H1 (cell line): ENCODE measurements around the gene NAPG. TPM values are rescaled to one million over a fixed set of nuclear protein-coding genes. Genes with fewer than 3 reads are reported as not detected.

ENCODE experiments used
- CTCF ChIA-PET: fragments of 300-600 bp; sonication (Branson Sonifier 250); formaldehyde crosslinking; loops from one replicate; lab custom pipeline; 2021; ENCODE audit not compliant: partially characterized antibody; lab: Charles Lee
- POLR2A ChIA-PET: fragments of 300-600 bp; sonication (Branson Sonifier 250); formaldehyde crosslinking; loops from one replicate; lab custom pipeline; 2021; ENCODE audit warnings: inconsistent platforms; ENCODE audit not compliant: partially characterized antibody; lab: Charles Lee
- DNase-seq, 2 experiments: peaks; one replicate each; pipeline versions ENCODE4 v3.0.0 to v3.0.0-alpha.2; 2010 to 2022; ENCODE audit warnings: low spot score in 2 of 2, low read depth in 1 of 2, mixed read lengths in 1 of 2
- FAIRE-seq: peaks from 2 replicates; lab custom pipeline; 2011; peaks lifted over from hg19 to GRCh38; lab: Jason Lieb, UNC
- H2AFZ ChIP-seq: 2 replicates; pipeline ENCODE4 v1.8.1; 2012; ENCODE audit warnings: low read length, inconsistent platforms
- H2AK5ac ChIP-seq: 2 replicates; pipeline ENCODE4 v1.6.1; 2013; ENCODE audit warnings: low read depth, low read length
- H2BK120ac ChIP-seq: replicated peaks from 2 replicates; pipeline ENCODE3; 2013; ENCODE audit warnings: low read depth, low read length, inconsistent platforms
- H2BK12ac ChIP-seq: 2 replicates; pipeline ENCODE4 v1.6.1; 2013; ENCODE audit warnings: low read depth, low read length
- H2BK15ac ChIP-seq: 2 replicates; pipeline ENCODE4 v1.6.1; 2013; ENCODE audit warnings: low read length
- H2BK20ac ChIP-seq: 2 replicates; pipeline ENCODE4 v1.6.1; 2013; ENCODE audit warnings: low read length
- H2BK5ac ChIP-seq: 2 replicates; pipeline ENCODE4 v1.6.1; 2013; ENCODE audit warnings: low read depth, low read length
- H3K14ac ChIP-seq: 2 replicates; pipeline ENCODE4 v1.6.1; 2013; ENCODE audit warnings: inconsistent platforms; ENCODE audit not compliant: insufficient read length
- H3K18ac ChIP-seq: 2 replicates; pipeline ENCODE4 v1.6.1; 2013; ENCODE audit warnings: low read length; ENCODE audit errors: extremely low read depth
- H3K23ac ChIP-seq: 2 replicates; pipeline ENCODE4 v1.6.1; 2013; ENCODE audit warnings: inconsistent platforms; ENCODE audit not compliant: insufficient read length
- H3K23me2 ChIP-seq: 2 replicates; pipeline ENCODE4 v1.6.1; 2013; ENCODE audit warnings: low read depth, low read length
- H3K27ac ChIP-seq: 2 replicates; pipeline ENCODE4 v1.6.1; 2011; ENCODE audit warnings: low read depth, low read length, inconsistent platforms
- H3K27me3 ChIP-seq, 4 experiments: replicated peaks in 1 of 4; 1 replicate in 1 of 4; 2 replicates in 3 of 4; pipeline versions ENCODE4 v1.6.1 to v1.8.1; 2011 to 2013; ENCODE audit warnings: low read length in 3 of 4, mild to moderate bottlenecking in 3 of 4, inconsistent platforms in 2 of 4, mixed read lengths in 2 of 4, moderate library complexity in 1 of 4; ENCODE audit not compliant: control insufficient read depth in 3 of 4, insufficient read depth in 3 of 4; ENCODE audit errors: extremely low read depth in 1 of 4
- H3K36me3 ChIP-seq, 4 experiments: 2 replicates each; pipeline versions ENCODE4 v1.6.1 to v1.8.1; 2011 to 2013; ENCODE audit warnings: mild to moderate bottlenecking in 4 of 4, low read length in 3 of 4, moderate library complexity in 2 of 4, control low read depth in 1 of 4, inconsistent platforms in 1 of 4; ENCODE audit not compliant: insufficient read depth in 4 of 4, control insufficient read depth in 2 of 4
- H3K4ac ChIP-seq: replicated peaks from 2 replicates; pipeline ENCODE3; 2013; ENCODE audit warnings: low read length, low read depth, mixed read lengths, inconsistent platforms; ENCODE audit not compliant: insufficient read length
- H3K4me1 ChIP-seq, 4 experiments: replicated peaks in 1 of 4; 1 replicate in 1 of 4; 2 replicates in 3 of 4; pipeline versions ENCODE4 v1.6.1 to v1.8.1; 2011 to 2013; ENCODE audit warnings: low read length in 3 of 4, inconsistent platforms in 2 of 4, mixed read lengths in 1 of 4; ENCODE audit not compliant: insufficient read depth in 4 of 4, control insufficient read depth in 3 of 4
- H3K4me2 ChIP-seq, 2 experiments: 2 replicates each; pipeline versions ENCODE4 v1.6.1 to v1.8.1; 2011 to 2013; ENCODE audit warnings: low read depth in 2 of 2, low read length in 2 of 2, control low read depth in 1 of 2, inconsistent platforms in 1 of 2, mild to moderate bottlenecking in 1 of 2; ENCODE audit not compliant: insufficient read depth in 1 of 2
- H3K4me3 ChIP-seq, 4 experiments: fragments of 200-600, 300-600 bp in 1 of 4; sonication (generic), shearing (Covaris generic), sonication (Bioruptor Twin) in 1 of 4; 2 replicates each; pipeline versions ENCODE4 v1.5.1 to v1.8.1; 2011 to 2016; ENCODE audit warnings: low read length in 4 of 4, low read depth in 3 of 4, control low read depth in 2 of 4, inconsistent platforms in 2 of 4, mild to moderate bottlenecking in 2 of 4, mixed read lengths in 1 of 4, moderate library complexity in 1 of 4; ENCODE audit not compliant: insufficient read depth in 2 of 4; ENCODE audit errors: extremely low read depth in 1 of 4
- H3K56ac ChIP-seq: replicated peaks from 2 replicates; pipeline ENCODE3; 2013; ENCODE audit warnings: low read depth, mild to moderate bottlenecking, mixed read lengths, low read length, inconsistent platforms; ENCODE audit not compliant: insufficient read length
- H3K79me1 ChIP-seq: 2 replicates; pipeline ENCODE4 v1.6.1; 2013; ENCODE audit warnings: low read depth, low read length, control low read depth
- H3K79me2 ChIP-seq, 2 experiments: 2 replicates each; pipeline versions ENCODE4 v1.6.1 to v1.8.1; 2012 to 2013; ENCODE audit warnings: low read length in 2 of 2, mild to moderate bottlenecking in 2 of 2, inconsistent platforms in 1 of 2; ENCODE audit not compliant: insufficient read depth in 2 of 2, control insufficient read depth in 1 of 2
- H3K9ac ChIP-seq, 4 experiments: replicated peaks in 1 of 4; 1 replicate in 1 of 4; 2 replicates in 3 of 4; pipeline versions ENCODE4 v1.6.1 to v1.8.1; 2011 to 2013; ENCODE audit warnings: low read depth in 3 of 4, low read length in 3 of 4, control low read depth in 2 of 4, mild to moderate bottlenecking in 2 of 4, moderate library complexity in 2 of 4, inconsistent platforms in 1 of 4; ENCODE audit errors: extremely low read depth in 1 of 4
- H3K9me3 ChIP-seq, 2 experiments: 2 replicates each; pipeline versions ENCODE4 v1.6.1 to v1.8.1; 2012 to 2013; ENCODE audit warnings: mild to moderate bottlenecking in 2 of 2, moderate library complexity in 2 of 2, control low read depth in 1 of 2, inconsistent platforms in 1 of 2, low read depth in 1 of 2, low read length in 1 of 2, mixed read lengths in 1 of 2; ENCODE audit not compliant: insufficient read depth in 2 of 2
- H4K20me1 ChIP-seq, 2 experiments: replicated peaks in 1 of 2; 2 replicates each; pipeline versions ENCODE3 to v1.8.1; 2011 to 2013; ENCODE audit warnings: inconsistent platforms in 2 of 2, low read length in 2 of 2, mild to moderate bottlenecking in 1 of 2; ENCODE audit not compliant: insufficient read depth in 2 of 2, control insufficient read depth in 1 of 2
- H4K5ac ChIP-seq: 2 replicates; pipeline ENCODE4 v1.6.1; 2013; ENCODE audit warnings: low read length, low read depth, mixed read lengths, inconsistent platforms; ENCODE audit not compliant: insufficient read length
- H4K8ac ChIP-seq: 2 replicates; pipeline ENCODE4 v1.8.0; 2013; ENCODE audit warnings: mild to moderate bottlenecking, moderate library complexity, low read length, inconsistent platforms; ENCODE audit not compliant: insufficient read depth; ENCODE audit errors: extremely low read depth
- H4K91ac ChIP-seq: replicated peaks from 2 replicates; pipeline ENCODE3; 2013; ENCODE audit warnings: low read length, mixed read lengths, inconsistent platforms; ENCODE audit not compliant: insufficient read length
- BCL11A ChIP-seq, 2 experiments: IDR thresholded peaks; one replicate each; pipeline ENCODE4 v1.6.1; 2011; ENCODE audit warnings: low read depth in 2 of 2, low read length in 2 of 2, mild to moderate bottlenecking in 2 of 2
- BRCA1 ChIP-seq: IDR thresholded peaks from 2 replicates; pipeline ENCODE4 v1.6.1; 2012; ENCODE audit warnings: low read depth, low read length, improper control_type of control experiment
- CTBP2 ChIP-seq: IDR thresholded peaks from 2 replicates; pipeline ENCODE4 v1.7.0; 2011; ENCODE audit warnings: borderline replicate concordance, mild to moderate bottlenecking, moderate library complexity, mixed read lengths, low read length; ENCODE audit not compliant: insufficient read depth, insufficient read length
- CTCF ChIP-seq, 3 experiments: IDR thresholded peaks; 1 replicate in 2 of 3; 2 replicates in 1 of 3; pipeline versions ENCODE4 v1.5.1 to v1.6.1; 2011; ENCODE audit warnings: low read length in 3 of 3, mild to moderate bottlenecking in 3 of 3, inconsistent platforms in 2 of 3, low read depth in 1 of 3, moderate library complexity in 1 of 3; ENCODE audit not compliant: insufficient read depth in 1 of 3; ENCODE audit errors: control extremely low read depth in 1 of 3
- HDAC6 ChIP-seq: IDR thresholded peaks from one replicate; pipeline ENCODE4 v1.7.1; 2012; ENCODE audit warnings: low read depth, mild to moderate bottlenecking, inconsistent platforms, low read length, moderate library complexity
- JUN ChIP-seq: IDR thresholded peaks from 2 replicates; pipeline ENCODE4 v1.6.1; 2011; ENCODE audit warnings: low read depth, mild to moderate bottlenecking, improper control_type of control experiment, low read length
- NANOG ChIP-seq: IDR thresholded peaks from 2 replicates; pipeline ENCODE4 v1.6.1; 2011; ENCODE audit warnings: low read length, low read depth, mild to moderate bottlenecking, inconsistent platforms; ENCODE audit not compliant: insufficient read depth, poor library complexity, severe bottlenecking
- POU5F1 ChIP-seq: IDR thresholded peaks from 2 replicates; pipeline ENCODE4 v1.6.1; 2011; ENCODE audit warnings: low read depth, mild to moderate bottlenecking, low read length, moderate library complexity
- RFX5 ChIP-seq: IDR thresholded peaks from 2 replicates; pipeline ENCODE4 v1.6.1; 2011; ENCODE audit warnings: low read depth, low read length, improper control_type of control experiment, borderline replicate concordance
- RNF2 ChIP-seq: fragments of 200-900, 300-1000 bp; sonication (generic); IDR thresholded peaks from 2 replicates; pipeline ENCODE4 v1.7.1; 2016; ENCODE audit warnings: borderline replicate concordance, low read depth, mild to moderate bottlenecking, antibody characterized with exemption, low read length; ENCODE audit not compliant: poor library complexity, severe bottlenecking; ENCODE audit errors: missing control alignments
- SP4 ChIP-seq: IDR thresholded peaks from 2 replicates; pipeline ENCODE4 v1.6.1; 2012; ENCODE audit warnings: low read length, inconsistent platforms
- YY1 ChIP-seq: IDR thresholded peaks from 2 replicates; pipeline ENCODE4 v1.6.1; 2011; ENCODE audit warnings: low read depth, mild to moderate bottlenecking, low read length
- WGBS, 2 experiments: shearing (Covaris generic) in 1 of 2; methylation state at CpG; one replicate each; pipeline versions ENCODE4 v1.1.6 to v1.1.7; 2013 to 2015; ENCODE audit warnings: low lambda C conversion rate in 2 of 2, mixed read lengths in 2 of 2, inconsistent platforms in 1 of 2, low coverage in 1 of 2, missing lambda C conversion rate in 1 of 2; ENCODE audit not compliant: insufficient replicate concordance in 2 of 2, insufficient coverage in 1 of 2, insufficient read length in 1 of 2; ENCODE audit errors: extremely low coverage in 1 of 2, missing lambda C conversion rate in 1 of 2; 5-methylcytosine and 5-hydroxymethylcytosine counted together
- polyA plus RNA-seq, 7 experiments: library from polyadenylated mRNA; depleted of rRNA in 3 of 7; stranded (reverse) in 5 of 7; unstranded in 2 of 7; fragments of >200 nt in 5 of 7; fragments of 200-250 nt in 2 of 7; gene quantifications; 1 replicate in 5 of 7; 2 replicates in 1 of 7; 4 replicates in 1 of 7; pipeline versions ENCODE4 v1.2.1 to v1.2.3, GENCODE V29; 2011 to 2013; ENCODE audit warnings: missing spikeins in 2 of 7, mixed read lengths in 2 of 7
- total RNA-seq: library from RNA; stranded (reverse); fragmentation: NEBNext Ultra II Directional; extraction: Animal tissue kit (Norgen Biotek cat#: 25700); gene quantifications from 2 replicates; pipeline ENCODE4 v1.2.1, GENCODE V29; 2021

The NAPG gene
- total and polyA plus RNA-seq, 2 of the 8 experiments (the other 6 are each of a cell fraction or from before 2014, with no cell fraction given) = 8.0 to 23.5 TPM

DNA sequence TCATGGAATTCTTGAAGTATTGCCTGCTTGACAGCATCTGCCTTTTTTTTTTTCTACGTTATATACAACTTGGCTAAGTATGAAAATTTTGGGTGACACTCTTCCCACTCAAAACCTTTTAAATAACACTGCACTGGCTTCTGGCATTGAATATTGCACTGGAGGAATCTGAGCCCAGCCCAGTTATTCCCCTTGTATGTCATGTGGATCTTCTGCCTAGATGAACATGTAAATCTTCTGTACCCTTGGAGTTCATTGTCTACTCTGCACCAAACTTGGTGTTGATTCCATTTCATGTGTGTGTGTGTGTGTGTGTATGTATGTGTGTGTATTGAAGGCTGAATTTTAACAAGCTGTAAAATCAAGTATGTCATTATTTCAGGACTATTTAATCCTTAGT lies 59.4 kb downstream of the NAPG start:
- no peaks in the 10 kb centered on the region for H3K36me3 ChIP-seq
- no peak overlapping the region for H3K4me3 ChIP-seq
- H3K56ac ChIP-seq = no peak overlapping the region
- no peaks in the 10 kb centered on the region for H3K27me3 ChIP-seq
- no peak overlapping the region for H2BK12ac ChIP-seq
- no peak overlapping the region for H4K8ac ChIP-seq
- no peak overlapping the region for H2BK15ac ChIP-seq
- H2BK20ac ChIP-seq = no peak overlapping the region
- no peak overlapping the region for H4K5ac ChIP-seq
- no peak for FAIRE-seq
- 83% methylated on average over 1 of the region's 1 CpG; no CpG with 5 or more reads in 1 of the 2 experiments for WGBS, 2 experiments
- CTCF ChIA-PET = no interaction called here
- H2AFZ ChIP-seq = no peak overlapping the region
- POLR2A ChIA-PET = no interaction called here
- H3K27ac ChIP-seq = no peak overlapping the region
- no peak overlapping the region for H3K4ac ChIP-seq
- DNase-seq = peak in 1 of 2 experiments; percentile 4
- H3K4me1 ChIP-seq = no peaks in the 10 kb centered on the region
- no peak overlapping the region for H2AK5ac ChIP-seq
- H3K9ac ChIP-seq = no peak overlapping the region
- no peaks in the 10 kb centered on the region for H4K20me1 ChIP-seq
- no peak overlapping the region for H3K18ac ChIP-seq
- H3K23me2 ChIP-seq = no peaks in the 10 kb centered on the region
- no peak overlapping the region for H3K4me2 ChIP-seq
- no peak overlapping the region for H3K23ac ChIP-seq
- H2BK120ac ChIP-seq = no peak overlapping the region
- H3K9me3 ChIP-seq = peaks cover 3 to 7% of the 10 kb centered on the region in 2 experiments; a peak in 2 of 4 replicates
- H4K91ac ChIP-seq = no peak overlapping the region
- H2BK5ac ChIP-seq = no peak overlapping the region
- H3K14ac ChIP-seq = no peak overlapping the region
- H3K79me2 ChIP-seq = no peaks in the 10 kb centered on the region
- H3K79me1 ChIP-seq = no peaks in the 10 kb centered on the region
- no peak for TF ChIP-seq SP4
- no peak for TF ChIP-seq JUN
- TF ChIP-seq RFX5 = no peak
- no peak for TF ChIP-seq POU5F1
- TF ChIP-seq HDAC6 = no peak
- TF ChIP-seq CTCF (IDR thresholded peaks at IDR 0.05; ENCODE audit: control extremely low read depth in 1 of 3, insufficient read depth in 1 of 3, low read depth in 1 of 3, low read length in 3 of 3) = no peak
- no peak for TF ChIP-seq YY1
- TF ChIP-seq BCL11A (IDR thresholded peaks at IDR 0.05; ENCODE audit: low read depth in 2 of 2, low read length in 2 of 2) = no peak
- TF ChIP-seq RNF2 = no peak
- no peak for TF ChIP-seq NANOG
- no peak for TF ChIP-seq CTBP2
- TF ChIP-seq BRCA1 = no peak
